A673 (cell line): Measurements from ENCODE around the gene DCHS1. TPM values are rescaled to one million over a fixed set of nuclear protein-coding genes. Genes with fewer than 3 reads are reported as not detected.

Experiments
- BruUV-seq: library from RNA; stranded (reverse); fragments of 400-500 nt; replicated peaks from 2 replicates; lab custom pipeline; 2021; lab: Mats Ljungman, UMichigan
- CTCF ChIA-PET: fragments of 300-600 bp; sonication (Branson Sonifier 250); formaldehyde crosslinking; loops from one replicate; lab custom pipeline; 2022; ENCODE audit warnings: antibody characterized with exemption; lab: Charles Lee
- POLR2A ChIA-PET: fragments of 300-600 bp; sonication (Branson Sonifier 250); formaldehyde crosslinking; loops from one replicate; lab custom pipeline; 2022; ENCODE audit warnings: antibody characterized with exemption; ENCODE audit not compliant: low non-redundant PET; lab: Charles Lee
- DNase-seq: peaks from one replicate; pipeline ENCODE4 v3.0.0-alpha.2; 2015; ENCODE audit warnings: low spot score
- H3K27ac ChIP-seq: fragments of 200-600 bp; sonication (generic); 2 replicates; pipeline ENCODE4 v1.5.1; 2016; ENCODE audit warnings: mixed run types, low read depth, mild to moderate bottlenecking, mixed read lengths, antibody characterized with exemption, low read length; ENCODE audit not compliant: poor library complexity, severe bottlenecking
- H3K27me3 ChIP-seq: fragments of 200-600 bp; sonication (generic); replicated peaks from 2 replicates; pipeline ENCODE4 v1.6.1; 2017; ENCODE audit warnings: mixed run types, low read depth, mild to moderate bottlenecking, mixed read lengths, antibody characterized with exemption, low read length; ENCODE audit not compliant: insufficient read depth, poor library complexity
- H3K36me3 ChIP-seq: fragments of 200-600 bp; sonication (generic); 2 replicates; pipeline ENCODE4 v1.6.1; 2016; ENCODE audit warnings: mixed run types, mild to moderate bottlenecking, mixed read lengths, antibody characterized with exemption, low read length; ENCODE audit not compliant: insufficient read depth, poor library complexity, severe bottlenecking
- H3K4me1 ChIP-seq: fragments of 200-600 bp; sonication (generic); 2 replicates; pipeline ENCODE4 v1.6.1; 2017; ENCODE audit warnings: mixed run types, mild to moderate bottlenecking, mixed read lengths, antibody characterized with exemption, low read length; ENCODE audit not compliant: insufficient read depth, poor library complexity, severe bottlenecking
- H3K4me3 ChIP-seq: fragments of 200-600 bp; sonication (generic); 2 replicates; pipeline ENCODE4 v1.5.1; 2016; ENCODE audit warnings: low read depth, mixed run types, mild to moderate bottlenecking, mixed read lengths, low read length; ENCODE audit not compliant: poor library complexity, severe bottlenecking
- H3K9me3 ChIP-seq: fragments of 200-600 bp; sonication (generic); 2 replicates; pipeline ENCODE4 v1.6.1; 2016; ENCODE audit warnings: mixed run types, low read depth, mild to moderate bottlenecking, mixed read lengths, antibody characterized with exemption, low read length; ENCODE audit not compliant: poor library complexity, severe bottlenecking
- EZH2 ChIP-seq: fragments of 200-600 bp; sonication (generic); IDR thresholded peaks from 2 replicates; pipeline ENCODE4 v1.6.1; 2017; ENCODE audit warnings: borderline replicate concordance, low read depth, mild to moderate bottlenecking, mixed read lengths, antibody characterized with exemption, low read length; ENCODE audit not compliant: poor library complexity, severe bottlenecking
- intact Hi-C: fragments of 100-400 bp; cut with micrococcal nuclease; formaldehyde crosslinking; loops from one replicate; pipeline ENCODE4 v1.10.0; 2022; ENCODE audit not compliant: unreplicated experiment
- total RNA-seq: library from RNA; stranded (reverse); gene quantifications from 2 replicates; pipeline ENCODE4 v1.2.3, GENCODE V29; 2021
- TF ChIP-seq, protein P1 (sequence below): fragments of 300-800, 200-600 bp; sonication (generic); conservative IDR thresholded peaks from 2 replicates; pipeline ENCODE4 v1.5.1; 2017; ENCODE audit warnings: low read depth, mild to moderate bottlenecking, antibody characterized with exemption, low read length, moderate library complexity, mixed read lengths

DCHS1 gene
- total RNA-seq, 1 experiment from 2014 or later, result 17.6 TPM

GRCh38 chr11:6615882-6616585, 39.6 kb downstream of the DCHS1 start:
- BruUV-seq, result no TSS peak
- intact Hi-C loops, result loop anchor here (5.0 to 10.0 kb wide), 2 partner anchors 149 to 231 kb away; no protein-coding TSS in a partner anchor
- H3K4me3 ChIP-seq, result no peak overlapping the region
- no peak overlapping the region for H3K27ac ChIP-seq
- no peaks in the 10 kb centered on the region for H3K27me3 ChIP-seq
- H3K4me1 ChIP-seq, result peaks cover 13% of the 10 kb centered on the region
- POLR2A ChIA-PET, result no interaction called here
- H3K36me3 ChIP-seq, result peaks cover under 1% of the 10 kb centered on the region
- no peak for TF ChIP-seq EZH2
- TF ChIP-seq, protein P1, sequence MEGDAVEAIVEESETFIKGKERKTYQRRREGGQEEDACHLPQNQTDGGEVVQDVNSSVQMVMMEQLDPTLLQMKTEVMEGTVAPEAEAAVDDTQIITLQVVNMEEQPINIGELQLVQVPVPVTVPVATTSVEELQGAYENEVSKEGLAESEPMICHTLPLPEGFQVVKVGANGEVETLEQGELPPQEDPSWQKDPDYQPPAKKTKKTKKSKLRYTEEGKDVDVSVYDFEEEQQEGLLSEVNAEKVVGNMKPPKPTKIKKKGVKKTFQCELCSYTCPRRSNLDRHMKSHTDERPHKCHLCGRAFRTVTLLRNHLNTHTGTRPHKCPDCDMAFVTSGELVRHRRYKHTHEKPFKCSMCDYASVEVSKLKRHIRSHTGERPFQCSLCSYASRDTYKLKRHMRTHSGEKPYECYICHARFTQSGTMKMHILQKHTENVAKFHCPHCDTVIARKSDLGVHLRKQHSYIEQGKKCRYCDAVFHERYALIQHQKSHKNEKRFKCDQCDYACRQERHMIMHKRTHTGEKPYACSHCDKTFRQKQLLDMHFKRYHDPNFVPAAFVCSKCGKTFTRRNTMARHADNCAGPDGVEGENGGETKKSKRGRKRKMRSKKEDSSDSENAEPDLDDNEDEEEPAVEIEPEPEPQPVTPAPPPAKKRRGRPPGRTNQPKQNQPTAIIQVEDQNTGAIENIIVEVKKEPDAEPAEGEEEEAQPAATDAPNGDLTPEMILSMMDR, result no peak
- DNase-seq, result no peak
- CTCF ChIA-PET, result interaction anchor here (0.5 kb wide), 1 partner anchor 302 kb away, joined by 3 read pairs; no protein-coding TSS in a partner anchor
- no peaks in the 10 kb centered on the region for H3K9me3 ChIP-seq

- ChIA-PET CTCF (no interaction called here), POLR2A (no interaction called here)
- Histone ChIP-seq H3K9me3 (no peaks in the 10 kb centered on the region), H3K4me3 (no peak overlapping the region), H3K27me3 (no peaks in the 10 kb centered on the region), H3K4me1 (peaks cover 14% of the 10 kb centered on the region), H3K27ac (no peak overlapping the region), H3K36me3 (peaks cover 10% of the 10 kb centered on the region)
- TF ChIP-seq, protein P1, result no peak
- no peak for TF ChIP-seq EZH2
- intact Hi-C loops, result loop anchor here (5.0 to 10.0 kb wide), 2 partner anchors 148 to 230 kb away; no protein-coding TSS in a partner anchor
- no TSS peak for BruUV-seq
- DNase-seq, result no peak
These were observed 40.6 kb downstream of the DCHS1 start for GRCh38 chr11:6615046-6615445.

- Histone ChIP-seq H3K4me1 (peaks cover 11% of the 10 kb centered on the region), H3K36me3 (peaks cover 16% of the 10 kb centered on the region), H3K9me3 (no peaks in the 10 kb centered on the region), H3K27ac (no peak overlapping the region), H3K4me3 (no peak overlapping the region), H3K27me3 (no peaks in the 10 kb centered on the region)
- ChIA-PET POLR2A (no interaction called here), CTCF (no interaction called here)
- intact Hi-C loops, result loop anchor here (10.0 kb wide), 1 partner anchor 230 kb away; no protein-coding TSS in a partner anchor
- DNase-seq, result no peak
- TF ChIP-seq, protein P1, result no peak
- no peak for TF ChIP-seq EZH2
- no TSS peak for BruUV-seq
These were observed 41.2 kb downstream of the DCHS1 start for GRCh38 chr11:6614446-6614845.
